Esophagus muscularis mucosa (tissue), 3 donors: Measurements from ENCODE around the gene SMIM12.

ENCODE experiments used
- CTCF ChIP-seq, 3 experiments: fragments of 200-600 bp in 2 of 3; fragments of 450-650 bp in 1 of 3; sonication (generic) in 2 of 3; IDR thresholded peaks; one replicate each; pipeline ENCODE4 v1.5.1; 2017 to 2019; ENCODE audit warnings: antibody characterized with exemption in 3 of 3, mild to moderate bottlenecking in 2 of 3, moderate library complexity in 1 of 3
- POLR2A ChIP-seq: fragments of 450-650 bp; IDR thresholded peaks from one replicate; pipeline ENCODE4 v1.6.1; 2017; ENCODE audit warnings: antibody characterized with exemption, moderate library complexity, mild to moderate bottlenecking, low read depth

- no peak for TF ChIP-seq CTCF (IDR thresholded peaks at IDR 0.05)
- no peak for TF ChIP-seq POLR2A
Measured at GRCh38 chr1:34831721-34832246, 27.8 kb downstream of the SMIM12 start.
